Fibroblast of lung (primary cell): ENCODE measurements around the gene TDRD1.

Experiments
- CTCF ChIP-seq, 2 donors: IDR thresholded peaks in 1 of 2; conservative IDR thresholded peaks in 1 of 2; 1 replicate in 1 of 2; 2 replicates in 1 of 2; pipeline ENCODE4 v1.5.1; 2011 to 2012; ENCODE audit warnings: low read length in 2 of 2, control low read depth in 1 of 2, inconsistent platforms in 1 of 2, low read depth in 1 of 2, mild to moderate bottlenecking in 1 of 2
- EZH2 ChIP-seq: IDR thresholded peaks from 2 replicates; pipeline ENCODE4 v1.5.1; 2012; ENCODE audit warnings: low read length, control low read depth, mild to moderate bottlenecking; ENCODE audit errors: missing control alignments

GRCh38 chr10:114215033-114215432 is 35.9 kb downstream of the TDRD1 start:
- no peak for TF ChIP-seq CTCF (conservative IDR thresholded peaks at IDR 0.05 in 1 of 2, IDR thresholded peaks at IDR 0.05 in 1 of 2; ENCODE audit: low read depth in 1 of 2, low read length in 2 of 2)
- no peak for TF ChIP-seq EZH2
